Heart left ventricle (tissue), 16 donors: ENCODE data around the gene GRXCR2. TPM values are rescaled to one million over a fixed set of nuclear protein-coding genes. Genes with fewer than 3 reads are reported as not detected.
"Not testable (repeated sequence)": the region's sequence is repeated elsewhere in the genome, so short reads cannot be mapped to it uniquely, and the experiment has no call there.

Experiments used
- ATAC-seq, 4 donors: fragments of 200-7000 bp; cut with Tn5 transposase; one replicate each; pipeline ENCODE4 v1.9.1; 2020 to 2022; ENCODE audit warnings: moderate library complexity in 4 of 4, mild to moderate bottlenecking in 3 of 4, moderate number of reproducible peaks in 1 of 4
- DNase-seq, 5 donors: peaks; one replicate each; pipeline ENCODE4 v3.0.0-alpha.2; 2020
- H3K27ac ChIP-seq, 12 donors: fragments of 200-600 bp; sonication (generic) in 4 of 12; one replicate each; pipeline versions ENCODE4 v1.5.0 to v1.8.0; 2016 to 2022; ENCODE audit warnings: mild to moderate bottlenecking in 2 of 12
- H3K27me3 ChIP-seq, 9 donors: fragments of 200-600 bp; sonication (generic) in 2 of 9; one replicate each; pipeline versions ENCODE4 v1.5.1 to v1.8.0; 2016 to 2022; ENCODE audit warnings: mild to moderate bottlenecking in 3 of 9
- H3K36me3 ChIP-seq, 9 donors: fragments of 200-600 bp; sonication (generic) in 2 of 9; one replicate each; pipeline versions ENCODE4 v1.5.0 to v1.8.0; 2018 to 2022; ENCODE audit warnings: mild to moderate bottlenecking in 2 of 9
- H3K4me1 ChIP-seq, 12 donors: fragments of 200-600 bp; sonication (generic) in 4 of 12; one replicate each; pipeline versions ENCODE4 v1.5.0 to v1.8.0; 2016 to 2022; ENCODE audit warnings: mild to moderate bottlenecking in 3 of 12
- H3K4me3 ChIP-seq, 12 donors: fragments of 200-600 bp; sonication (generic) in 4 of 12; one replicate each; pipeline versions ENCODE4 v1.5.0 to v1.8.0; 2017 to 2022; ENCODE audit warnings: mild to moderate bottlenecking in 9 of 12, moderate library complexity in 4 of 12
- H3K9me3 ChIP-seq, 12 donors: fragments of 200-600 bp; sonication (generic) in 4 of 12; one replicate each; pipeline versions ENCODE4 v1.5.0 to v1.8.0; 2016 to 2022; ENCODE audit warnings: mild to moderate bottlenecking in 1 of 12
- CTCF ChIP-seq, 12 donors: fragments of 200-600 bp; sonication (generic) in 4 of 12; IDR thresholded peaks; one replicate each; pipeline versions ENCODE4 v1.5.0 to v1.8.0; 2018 to 2022; ENCODE audit warnings: antibody characterized with exemption in 12 of 12, mild to moderate bottlenecking in 5 of 12
- POLR2A ChIP-seq, 2 donors: fragments of 450-650 bp; IDR thresholded peaks; one replicate each; pipeline ENCODE4 v1.6.1; 2017; ENCODE audit warnings: antibody characterized with exemption in 2 of 2, mild to moderate bottlenecking in 2 of 2, moderate library complexity in 2 of 2
- WGBS, 4 donors: extraction: QIAGEN DNeasy Blood & Tissue Kit in 2 of 4; methylation state at CpG; one replicate each; pipeline versions ENCODE4 v1.1.5 to v1.1.7; 2013 to 2018; 5-methylcytosine and 5-hydroxymethylcytosine counted together
- intact Hi-C, 10 donors: fragments of 100-400 bp; cut with DNase I; formaldehyde crosslinking; loops; one replicate each; pipeline versions ENCODE4 v1.11.1 to v1.14.2; 2022
- polyA plus RNA-seq, 2 donors: library from polyadenylated mRNA; stranded (reverse); fragments of 200-250 nt; gene quantifications; one replicate each; pipeline ENCODE4 v1.2.3, GENCODE V29; 2013
- total RNA-seq, 9 donors: library from RNA; depleted of rRNA in 2 of 9; stranded (reverse); fragments of >200 nt in 2 of 9; fragmentation: NEBNext Ultra II Directional in 3 of 9; extraction: Animal tissue kit (Norgen Biotek cat#: 25700) in 3 of 9; gene quantifications; one replicate each; pipeline versions ENCODE4 v1.1.0 to v1.2.4, GENCODE V29; 2016 to 2023
- donor health status: ischemic (EF 13 %, LVEDD 7.1; RV severe dilation, severe dysfunction).
- donor health status: healthy with polysubstance abuse.
- donor health status: DM: no; HTN: yes; CAD: no.
- donor health status: DM: no; HTN: no; CAD: no.
- donor health status: ischemic (EF 25% LVEDD 6.9; RV normal size, moderate dysfunction).
- donor health status: ischemic (EF 25% LVEDD 5.7; RV mildly dilated, moderate dysfunction).
- donor health status: healthy.
- donor health status: DM: yes; HTN: yes; CAD: no.
- donor health status: ischemic (EF 35%, LVEDD 5.7; RV mildly dilated, moderate dysfunction).
- donor health status: nonischemic (EF 11% LVEDD 7.7; RV severe dilation, severe dysfunction).
- donor health status: DM: yes; HTN: yes; CAD: no.
- donor health status: PGD.
- donor health status: ischemic (EF 29% LVEDD 5.4; RV normal size, mild dysfunction).
- donor health status: nonischemic (EF 23%, LVEDD 6.1; RV moderate dilation, normal function).

The GRXCR2 gene
- total and polyA plus RNA-seq, 11 donors: 0.28 to 5.7 (median 0.80) TPM; not detected in 3

- TF ChIP-seq CTCF (IDR thresholded peaks at IDR 0.05) (no peak), POLR2A (IDR thresholded peaks at IDR 0.05) (no peak)
- no peak overlapping the region for H3K27ac ChIP-seq
- intact Hi-C loops: no loop called here
- DNase-seq (no peak), ATAC-seq (no peak)
- H3K4me1 ChIP-seq: no peaks in the 10 kb centered on the region
- 67 to 85% (median 83%) methylated on average over 4 of the region's 4 CpGs for WGBS, 4 donors
- no peak overlapping the region for H3K4me3 ChIP-seq
- H3K27me3 ChIP-seq: no peaks in the 10 kb centered on the region
- H3K36me3 ChIP-seq: no peaks in the 10 kb centered on the region
- H3K9me3 ChIP-seq: no peaks in the 10 kb centered on the region
These were observed 3.1 kb downstream of the GRXCR2 start for GRCh38 chr5:145869753-145870152.

- H3K4me1 ChIP-seq: no peaks in the 10 kb centered on the region
- H3K4me3 ChIP-seq: no peak overlapping the region
- H3K27ac ChIP-seq: no peak overlapping the region
- 50 to 80% (median 66%) methylated on average over 1 of the region's 1 CpG for WGBS, 4 donors
- DNase-seq: no peak
- TF ChIP-seq POLR2A (IDR thresholded peaks at IDR 0.05) (no peak), CTCF (IDR thresholded peaks at IDR 0.05) (no peak)
- ATAC-seq: no peak
- H3K36me3 ChIP-seq: no peaks in the 10 kb centered on the region
- intact Hi-C loops: no loop called here
- H3K27me3 ChIP-seq: no peaks in the 10 kb centered on the region
- H3K9me3 ChIP-seq: no peaks in the 10 kb centered on the region
These were observed 5.0 kb downstream of the GRXCR2 start for GRCh38 chr5:145867806-145868205.

- intact Hi-C loops, DNase-seq, H3K4me3 ChIP-seq, H3K9me3 ChIP-seq, H3K27ac ChIP-seq, ATAC-seq, H3K27me3 ChIP-seq, H3K4me1 ChIP-seq, H3K36me3 ChIP-seq: not testable (repeated sequence)
- 64 to 81% (median 77%) methylated on average over 2 of the region's 2 CpGs for WGBS, 4 donors
These were observed 8.4 kb downstream of the GRXCR2 start for GRCh38 chr5:145864432-145864831.

- Histone ChIP-seq H3K4me1 (peaks cover 0 to 6% (median 0%) of the 10 kb centered on the region in 12 donors), H3K4me3 (no peak overlapping the region), H3K27ac (no peak overlapping the region), H3K27me3 (no peaks in the 10 kb centered on the region), H3K9me3 (no peaks in the 10 kb centered on the region), H3K36me3 (no peaks in the 10 kb centered on the region)
- DNase-seq: no peak
- no peak for TF ChIP-seq CTCF (IDR thresholded peaks at IDR 0.05)
- no peak for TF ChIP-seq POLR2A (IDR thresholded peaks at IDR 0.05)
- WGBS, 4 donors: 79 to 84% (median 82%) methylated on average over 3 of the region's 3 CpGs
- intact Hi-C loops: no loop called here
- no peak for ATAC-seq
These were observed 9.8 kb downstream of the GRXCR2 start for GRCh38 chr5:145863003-145863402.

- H3K4me1 ChIP-seq: peaks cover 0 to 15% (median 7%) of the 10 kb centered on the region in 12 donors
- ATAC-seq: no peak
- DNase-seq: no peak
- TF ChIP-seq POLR2A (IDR thresholded peaks at IDR 0.05) (no peak), CTCF (IDR thresholded peaks at IDR 0.05) (no peak)
- WGBS, 4 donors: 69 to 76% (median 71%) methylated on average over 3 of the region's 3 CpGs
- H3K36me3 ChIP-seq: no peaks in the 10 kb centered on the region
- H3K27ac ChIP-seq: no peak overlapping the region
- no peak overlapping the region for H3K4me3 ChIP-seq
- intact Hi-C loops: loop anchor here in 1 of 10 donors (10.0 kb wide), 1 partner anchor 185 kb away; no protein-coding TSS in a partner anchor
- no peaks in the 10 kb centered on the region for H3K9me3 ChIP-seq
- H3K27me3 ChIP-seq: no peaks in the 10 kb centered on the region
These were observed 12.9 kb downstream of the GRXCR2 start for GRCh38 chr5:145859897-145860296.
